Neural cell (in vitro differentiated cells): ENCODE results near the gene NISCH. TPM values are rescaled to one million over a fixed set of nuclear protein-coding genes. Genes with fewer than 3 reads are reported as not detected.
"Not testable (repeated sequence)": the region's sequence is repeated elsewhere in the genome, so short reads cannot be mapped to it uniquely, and the experiment has no call there.

Source experiments
- H2AFZ ChIP-seq: fragments of 200-600, 300-800 bp; sonication (generic), shearing (Covaris generic); 2 replicates; pipeline ENCODE4 v1.6.0; 2014; ENCODE audit warnings: low read depth, mild to moderate bottlenecking, antibody characterized with exemption, low read length, moderate library complexity
- H3F3A ChIP-seq: fragments of 200-600 bp; shearing (Covaris generic); 2 replicates; pipeline ENCODE4 v1.6.1; 2016; ENCODE audit warnings: mild to moderate bottlenecking, moderate library complexity, mixed read lengths, antibody characterized with exemption, low read length; ENCODE audit not compliant: insufficient read depth, poor library complexity, severe bottlenecking
- H3K27ac ChIP-seq: fragments of 200-600, 300-800 bp; sonication (generic), shearing (Covaris generic); 2 replicates; pipeline ENCODE4 v1.5.1; 2014; ENCODE audit warnings: mild to moderate bottlenecking, low read length, moderate library complexity
- H3K27me3 ChIP-seq: fragments of 300-800, 200-600 bp; sonication (generic), shearing (Covaris generic); 2 replicates; pipeline ENCODE4 v1.6.0; 2014; ENCODE audit warnings: mild to moderate bottlenecking, low read depth, low read length, moderate library complexity; ENCODE audit not compliant: insufficient read depth
- H3K36me3 ChIP-seq: fragments of 300-800, 200-600 bp; sonication (generic), shearing (Covaris generic); 2 replicates; pipeline ENCODE4 v1.5.1; 2014; ENCODE audit warnings: mild to moderate bottlenecking, antibody characterized with exemption, low read length, moderate library complexity; ENCODE audit not compliant: insufficient read depth
- H3K4me2 ChIP-seq: fragments of 300-800, 200-600 bp; sonication (generic), shearing (Covaris generic); 2 replicates; pipeline ENCODE4 v1.6.0; 2014; ENCODE audit warnings: mild to moderate bottlenecking, low read length
- H3K4me3 ChIP-seq: fragments of 300-800, 200-600 bp; sonication (generic), shearing (Covaris generic); 2 replicates; pipeline ENCODE4 v1.5.1; 2014; ENCODE audit warnings: mild to moderate bottlenecking, low read length, moderate library complexity
- H3K79me2 ChIP-seq: fragments of 200-600 bp; shearing (Covaris generic); replicated peaks from 2 replicates; pipeline ENCODE4 v1.6.0; 2014; ENCODE audit warnings: mild to moderate bottlenecking, low read length, moderate library complexity; ENCODE audit not compliant: insufficient read depth
- H3K9ac ChIP-seq: fragments of 300-800, 200-600 bp; sonication (generic), shearing (Covaris generic); 2 replicates; pipeline ENCODE4 v1.6.1; 2016; ENCODE audit warnings: mild to moderate bottlenecking, low read length, mixed read lengths
- H3K9me2 ChIP-seq: fragments of 200-600 bp; shearing (Covaris generic); 2 replicates; pipeline ENCODE4 v1.6.1; 2016; ENCODE audit warnings: mild to moderate bottlenecking, low read length, mixed read lengths; ENCODE audit not compliant: insufficient read depth
- H3K9me3 ChIP-seq: fragments of 200-600, 300-800 bp; sonication (generic), shearing (Covaris generic); 2 replicates; pipeline ENCODE4 v1.6.1; 2016; ENCODE audit warnings: mild to moderate bottlenecking, mixed run types, low read length, moderate library complexity, mixed read lengths
- H4K20me1 ChIP-seq: fragments of 200-600 bp; shearing (Covaris generic); 2 replicates; pipeline ENCODE4 v1.6.1; 2016; ENCODE audit warnings: mild to moderate bottlenecking, mixed run types; ENCODE audit not compliant: insufficient read depth
- EP300 ChIP-seq: fragments of 450-650 bp; conservative IDR thresholded peaks from 2 replicates; pipeline ENCODE4 v1.6.1; 2014; ENCODE audit warnings: antibody characterized with exemption, mild to moderate bottlenecking, moderate library complexity; ENCODE audit not compliant: poor library complexity, severe bottlenecking
- EZH2 ChIP-seq: fragments of 200-600, 300-800 bp; shearing (Covaris generic), sonication (generic); IDR thresholded peaks from 2 replicates; pipeline ENCODE4 v1.6.1; 2014; ENCODE audit warnings: antibody characterized with exemption, low read length, borderline replicate concordance, mild to moderate bottlenecking; ENCODE audit not compliant: insufficient read depth, poor library complexity, severe bottlenecking
- MXI1 ChIP-seq: fragments of 450-650 bp; conservative IDR thresholded peaks from 2 replicates; pipeline ENCODE4 v1.6.1; 2014; ENCODE audit warnings: antibody characterized with exemption, mild to moderate bottlenecking; ENCODE audit not compliant: poor library complexity, severe bottlenecking
- POLR2AphosphoS5 ChIP-seq: IDR thresholded peaks from 2 replicates; pipeline ENCODE4 v1.6.1; 2012
- RAD21 ChIP-seq: fragments of 450-650 bp; conservative IDR thresholded peaks from 2 replicates; pipeline ENCODE4 v1.6.1; 2014; ENCODE audit warnings: antibody characterized with exemption, mild to moderate bottlenecking, moderate library complexity
- SMC3 ChIP-seq: fragments of 450-650 bp; conservative IDR thresholded peaks from 2 replicates; pipeline ENCODE4 v1.6.1; 2014; ENCODE audit warnings: antibody characterized with exemption, mild to moderate bottlenecking, moderate library complexity; ENCODE audit not compliant: poor library complexity
- TAF1 ChIP-seq: IDR thresholded peaks from 2 replicates; pipeline ENCODE4 v1.6.1; 2012; ENCODE audit warnings: low read depth
- polyA plus RNA-seq: library from polyadenylated mRNA; depleted of rRNA; stranded (reverse); fragments of >200 nt; gene quantifications from 2 replicates; pipeline ENCODE4 v1.2.3, GENCODE V29; 2014
- TF ChIP-seq, protein P1 (sequence below): IDR thresholded peaks from 2 replicates; pipeline ENCODE4 v1.6.1; 2012; ENCODE audit warnings: borderline replicate concordance
- TF ChIP-seq, protein P2 (sequence below): fragments of 450-650 bp; IDR thresholded peaks from 2 replicates; pipeline ENCODE4 v1.5.1; 2014; ENCODE audit warnings: antibody characterized with exemption, mild to moderate bottlenecking, moderate library complexity; ENCODE audit not compliant: poor library complexity, severe bottlenecking

NISCH gene
- polyA plus RNA-seq, 1 donor from 2014 or later: 88.9 TPM

DNA sequence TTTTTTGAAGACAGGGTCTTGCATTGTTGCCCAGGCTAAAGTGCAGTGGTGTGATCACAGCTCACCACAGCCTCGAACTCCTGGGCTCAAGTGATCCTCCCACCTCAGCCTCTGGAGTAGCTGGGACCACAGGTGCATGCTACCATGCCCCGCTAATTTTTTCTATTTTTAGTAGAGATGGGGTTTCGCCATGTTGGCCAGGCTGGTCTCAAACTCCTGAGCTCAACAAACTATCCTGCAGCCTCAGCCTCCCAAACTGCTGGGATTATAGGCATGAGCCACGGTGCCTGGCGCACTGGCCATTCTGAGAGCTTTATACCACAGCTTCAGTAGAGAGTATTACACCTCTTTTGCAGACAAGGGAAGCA, 71.3 kb downstream of the NISCH start:
- H3K27me3 ChIP-seq, H3F3A ChIP-seq, H3K9me2 ChIP-seq, H3K79me2 ChIP-seq, H4K20me1 ChIP-seq, H3K36me3 ChIP-seq, H3K27ac ChIP-seq, H3K4me3 ChIP-seq, H3K4me2 ChIP-seq, H3K9ac ChIP-seq, H3K9me3 ChIP-seq, H2AFZ ChIP-seq: not testable (repeated sequence)

DNA sequence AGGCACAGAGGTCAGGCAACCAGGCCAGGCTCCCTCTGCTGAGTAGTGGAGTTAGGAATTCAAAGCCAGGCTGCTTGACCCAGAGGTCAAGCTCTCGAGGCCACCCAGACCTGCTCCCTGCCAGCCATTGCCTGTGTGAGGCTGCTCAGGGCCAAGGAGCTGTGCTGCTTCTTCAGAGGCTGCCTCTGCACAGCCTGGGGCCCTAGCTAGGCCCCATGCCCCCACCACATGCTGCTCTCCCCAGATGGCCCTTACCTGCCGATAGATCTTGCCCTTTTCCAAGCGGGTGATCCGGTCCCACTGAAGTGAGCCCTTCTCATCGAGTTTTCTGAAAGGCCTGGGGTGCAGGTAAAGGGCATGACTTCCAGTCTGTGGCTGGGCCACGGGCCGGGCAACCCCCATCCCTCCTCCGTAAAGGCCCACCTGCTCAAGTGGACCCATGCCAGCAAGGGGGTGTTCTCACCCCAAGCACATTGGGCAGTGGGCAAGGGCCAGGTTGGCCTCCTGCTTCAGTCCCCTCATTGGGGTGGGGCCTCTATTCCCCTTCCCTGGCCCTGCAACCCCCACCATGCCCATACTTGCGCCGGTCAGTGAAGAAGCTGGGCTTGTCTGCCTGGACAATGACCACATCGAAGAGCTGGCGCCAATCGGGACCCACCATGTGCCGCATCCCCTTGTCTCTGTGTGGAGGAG, 71.8 kb downstream of the NISCH start:
- H3K4me3 ChIP-seq: no peak overlapping the region
- no peaks in the 10 kb centered on the region for H3K36me3 ChIP-seq
- H3K79me2 ChIP-seq: peaks cover under 1% of the 10 kb centered on the region
- no peaks in the 10 kb centered on the region for H4K20me1 ChIP-seq
- TF ChIP-seq RAD21 (no peak), EP300 (no peak), POLR2AphosphoS5 (no peak), TAF1 (no peak), EZH2 (no peak)
- TF ChIP-seq, protein P1, sequence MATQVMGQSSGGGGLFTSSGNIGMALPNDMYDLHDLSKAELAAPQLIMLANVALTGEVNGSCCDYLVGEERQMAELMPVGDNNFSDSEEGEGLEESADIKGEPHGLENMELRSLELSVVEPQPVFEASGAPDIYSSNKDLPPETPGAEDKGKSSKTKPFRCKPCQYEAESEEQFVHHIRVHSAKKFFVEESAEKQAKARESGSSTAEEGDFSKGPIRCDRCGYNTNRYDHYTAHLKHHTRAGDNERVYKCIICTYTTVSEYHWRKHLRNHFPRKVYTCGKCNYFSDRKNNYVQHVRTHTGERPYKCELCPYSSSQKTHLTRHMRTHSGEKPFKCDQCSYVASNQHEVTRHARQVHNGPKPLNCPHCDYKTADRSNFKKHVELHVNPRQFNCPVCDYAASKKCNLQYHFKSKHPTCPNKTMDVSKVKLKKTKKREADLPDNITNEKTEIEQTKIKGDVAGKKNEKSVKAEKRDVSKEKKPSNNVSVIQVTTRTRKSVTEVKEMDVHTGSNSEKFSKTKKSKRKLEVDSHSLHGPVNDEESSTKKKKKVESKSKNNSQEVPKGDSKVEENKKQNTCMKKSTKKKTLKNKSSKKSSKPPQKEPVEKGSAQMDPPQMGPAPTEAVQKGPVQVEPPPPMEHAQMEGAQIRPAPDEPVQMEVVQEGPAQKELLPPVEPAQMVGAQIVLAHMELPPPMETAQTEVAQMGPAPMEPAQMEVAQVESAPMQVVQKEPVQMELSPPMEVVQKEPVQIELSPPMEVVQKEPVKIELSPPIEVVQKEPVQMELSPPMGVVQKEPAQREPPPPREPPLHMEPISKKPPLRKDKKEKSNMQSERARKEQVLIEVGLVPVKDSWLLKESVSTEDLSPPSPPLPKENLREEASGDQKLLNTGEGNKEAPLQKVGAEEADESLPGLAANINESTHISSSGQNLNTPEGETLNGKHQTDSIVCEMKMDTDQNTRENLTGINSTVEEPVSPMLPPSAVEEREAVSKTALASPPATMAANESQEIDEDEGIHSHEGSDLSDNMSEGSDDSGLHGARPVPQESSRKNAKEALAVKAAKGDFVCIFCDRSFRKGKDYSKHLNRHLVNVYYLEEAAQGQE: no peak
- TF ChIP-seq, protein P2, sequence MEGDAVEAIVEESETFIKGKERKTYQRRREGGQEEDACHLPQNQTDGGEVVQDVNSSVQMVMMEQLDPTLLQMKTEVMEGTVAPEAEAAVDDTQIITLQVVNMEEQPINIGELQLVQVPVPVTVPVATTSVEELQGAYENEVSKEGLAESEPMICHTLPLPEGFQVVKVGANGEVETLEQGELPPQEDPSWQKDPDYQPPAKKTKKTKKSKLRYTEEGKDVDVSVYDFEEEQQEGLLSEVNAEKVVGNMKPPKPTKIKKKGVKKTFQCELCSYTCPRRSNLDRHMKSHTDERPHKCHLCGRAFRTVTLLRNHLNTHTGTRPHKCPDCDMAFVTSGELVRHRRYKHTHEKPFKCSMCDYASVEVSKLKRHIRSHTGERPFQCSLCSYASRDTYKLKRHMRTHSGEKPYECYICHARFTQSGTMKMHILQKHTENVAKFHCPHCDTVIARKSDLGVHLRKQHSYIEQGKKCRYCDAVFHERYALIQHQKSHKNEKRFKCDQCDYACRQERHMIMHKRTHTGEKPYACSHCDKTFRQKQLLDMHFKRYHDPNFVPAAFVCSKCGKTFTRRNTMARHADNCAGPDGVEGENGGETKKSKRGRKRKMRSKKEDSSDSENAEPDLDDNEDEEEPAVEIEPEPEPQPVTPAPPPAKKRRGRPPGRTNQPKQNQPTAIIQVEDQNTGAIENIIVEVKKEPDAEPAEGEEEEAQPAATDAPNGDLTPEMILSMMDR: no peak
- no peaks in the 10 kb centered on the region for H3F3A ChIP-seq
- H3K27ac ChIP-seq: no peak overlapping the region
- no peaks in the 10 kb centered on the region for H3K27me3 ChIP-seq
- H2AFZ ChIP-seq: no peak overlapping the region
- H3K4me2 ChIP-seq: no peak overlapping the region
- no peaks in the 10 kb centered on the region for H3K9me3 ChIP-seq
- no peaks in the 10 kb centered on the region for H3K9me2 ChIP-seq
- H3K9ac ChIP-seq: no peak overlapping the region

DNA sequence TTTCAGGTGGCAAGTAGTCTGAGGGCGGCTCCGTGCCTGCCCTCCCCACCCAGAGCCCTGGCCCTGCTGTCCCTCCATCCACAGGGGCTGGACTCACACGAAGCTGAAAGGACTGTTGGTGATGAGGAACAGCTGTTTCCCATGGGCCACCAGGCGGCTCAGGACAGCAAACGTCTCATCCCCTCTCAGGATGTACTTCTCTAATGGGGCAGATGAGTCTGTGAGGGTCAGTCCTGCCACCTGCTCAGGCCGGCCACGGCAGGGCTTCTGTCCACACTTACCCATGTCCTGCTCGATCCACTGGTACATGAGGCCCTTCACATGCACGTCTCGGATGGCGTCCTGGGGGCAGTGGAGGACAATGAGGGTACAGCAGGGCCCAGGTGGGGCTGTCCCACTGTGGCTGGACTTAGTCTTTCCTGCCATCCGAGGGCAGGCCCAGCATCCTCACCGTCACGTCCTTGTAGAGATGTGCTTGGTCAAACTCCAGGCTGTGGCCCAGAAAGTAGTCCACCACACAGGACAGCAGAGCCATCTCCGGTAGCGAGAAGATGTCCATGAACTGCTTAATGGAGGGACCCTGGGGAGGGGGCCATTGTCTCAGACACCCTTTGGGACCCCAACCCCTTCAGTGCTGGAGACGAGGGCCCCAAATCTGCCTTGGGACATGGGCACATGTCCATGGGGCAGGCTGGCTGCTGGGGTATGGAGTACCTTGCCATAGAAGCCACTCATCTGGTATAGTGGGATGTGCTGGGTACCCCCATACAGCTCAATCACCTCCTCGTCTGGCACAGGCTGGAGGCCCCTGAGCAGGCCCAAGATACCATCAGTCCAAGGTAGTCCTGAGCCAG, 72.6 kb downstream of the NISCH start:
- H3K9me2 ChIP-seq: no peaks in the 10 kb centered on the region
- no peak overlapping the region for H2AFZ ChIP-seq
- no peak overlapping the region for H3K9ac ChIP-seq
- H3K36me3 ChIP-seq: no peaks in the 10 kb centered on the region
- H3F3A ChIP-seq: no peaks in the 10 kb centered on the region
- no peak overlapping the region for H3K4me3 ChIP-seq
- no peak overlapping the region for H3K4me2 ChIP-seq
- H3K27ac ChIP-seq: no peak overlapping the region
- peaks cover 3% of the 10 kb centered on the region for H3K27me3 ChIP-seq
- no peaks in the 10 kb centered on the region for H3K9me3 ChIP-seq
- H3K79me2 ChIP-seq: peaks cover 8% of the 10 kb centered on the region
- no peaks in the 10 kb centered on the region for H4K20me1 ChIP-seq
- no peak for TF ChIP-seq POLR2AphosphoS5
- no peak for TF ChIP-seq EP300
- no peak for TF ChIP-seq MXI1
- TF ChIP-seq EZH2: no peak
- TF ChIP-seq, protein P2: no peak
- no peak for TF ChIP-seq SMC3
- TF ChIP-seq, protein P1: no peak
